HG02642 (cell line): ENCODE data around the gene MARK4.
"Not testable (repeated sequence)": the region's sequence is repeated elsewhere in the genome, so short reads cannot be mapped to it uniquely, and the experiment has no call there.

Experiments
- ATAC-seq: cut with Tn5 transposase; IDR thresholded peaks from one replicate; pipeline ENCODE4 v1.9.1; 2021; ENCODE audit warnings: mild to moderate bottlenecking; ENCODE audit not compliant: unreplicated experiment, poor library complexity

Gene MARK4

GRCh38 chr19:45331411-45331810, 80.3 kb downstream of the MARK4 start:
- no peak for ATAC-seq

DNA sequence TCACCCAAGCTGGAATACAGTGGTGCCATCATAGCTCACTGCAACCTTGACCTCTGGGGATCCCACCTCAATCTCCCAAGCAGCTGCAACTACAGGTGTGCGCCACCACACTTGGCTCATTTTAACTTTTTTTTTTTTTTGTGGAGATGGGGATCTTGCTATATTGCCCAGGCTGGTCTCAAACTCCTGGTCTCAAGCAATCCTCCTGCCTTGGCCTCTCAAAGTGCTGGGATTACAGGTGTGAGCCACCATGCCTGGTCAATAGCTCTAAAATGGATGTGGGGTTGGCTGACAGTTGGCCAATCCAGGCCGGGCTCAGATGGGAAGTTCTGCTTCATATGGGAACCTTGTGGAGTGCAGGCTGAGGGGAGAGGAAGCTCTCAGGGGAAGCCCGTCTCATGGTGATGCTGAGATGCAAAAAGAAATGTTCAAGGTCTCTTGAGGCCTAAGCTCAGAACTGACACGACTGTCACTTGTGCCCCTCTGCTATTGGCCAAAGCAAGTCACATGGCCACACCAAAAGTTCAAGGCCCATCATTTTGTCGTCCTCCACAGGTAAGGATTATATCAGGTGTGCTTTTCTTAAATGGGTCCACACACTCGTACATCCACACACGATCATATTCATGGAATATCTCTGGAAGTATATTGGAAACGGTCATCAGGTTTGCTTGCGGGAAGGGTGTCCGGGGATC, 82.7 kb downstream of the MARK4 start:
- no peak for ATAC-seq

- ATAC-seq: not testable (repeated sequence)
Observed at GRCh38 chr19:45334881-45335280, 83.8 kb downstream of the MARK4 start.

DNA sequence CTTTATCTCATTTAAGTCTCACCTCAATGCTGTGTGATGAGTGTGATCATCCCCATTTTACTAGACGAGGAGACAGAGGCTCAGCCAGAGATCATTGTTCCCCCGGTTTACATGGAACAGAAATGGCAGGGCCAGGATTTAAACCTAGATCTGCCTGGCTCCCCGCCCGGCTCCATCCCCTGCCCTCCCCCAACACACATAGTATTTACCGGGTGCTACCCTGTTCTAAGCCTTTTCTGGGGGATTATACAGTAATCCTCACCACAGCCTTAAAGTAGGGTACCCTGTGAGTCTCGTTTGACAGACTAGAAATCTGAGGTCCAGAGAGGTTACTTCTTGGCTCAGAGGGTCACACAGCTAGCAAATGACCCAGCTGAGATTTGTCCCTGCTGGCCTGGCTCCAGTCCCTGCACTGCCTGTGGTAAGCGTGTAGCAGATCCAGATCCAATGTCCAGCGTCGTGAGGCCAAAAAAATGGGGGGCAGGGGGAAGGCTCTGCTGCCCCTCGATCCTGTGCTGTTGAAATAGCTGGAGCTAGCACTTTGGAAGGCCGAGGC, 85.7 kb downstream of the MARK4 start:
- ATAC-seq: no peak

DNA sequence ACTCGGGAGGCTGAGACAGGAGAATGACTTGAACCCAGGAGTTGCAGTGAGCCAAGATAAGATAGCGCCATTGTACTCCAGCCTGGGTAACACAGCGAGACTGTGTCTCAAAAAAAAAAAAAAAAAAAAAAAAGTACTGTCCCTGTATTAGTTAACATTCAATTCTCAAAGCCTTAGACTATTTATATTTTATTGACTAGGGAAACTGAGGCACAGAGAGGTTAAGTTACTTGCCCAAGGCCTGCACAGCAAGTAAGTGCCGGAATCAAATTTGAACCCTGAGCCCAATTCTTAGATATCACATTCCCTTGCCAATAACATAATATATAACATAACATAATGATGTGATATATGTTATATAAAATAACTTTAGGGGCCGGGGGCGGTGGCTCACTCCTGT, 88.6 kb downstream of the MARK4 start:
- no peak for ATAC-seq

GRCh38 chr19:45340232-45340898, 89.3 kb downstream of the MARK4 start, which contains the start of gene KLC3:
Gene KLC3 (plus strand): TSS chr19:45340750. CDS start chr19:45345542, 4,792 bp downstream.
- no peak for ATAC-seq

DNA sequence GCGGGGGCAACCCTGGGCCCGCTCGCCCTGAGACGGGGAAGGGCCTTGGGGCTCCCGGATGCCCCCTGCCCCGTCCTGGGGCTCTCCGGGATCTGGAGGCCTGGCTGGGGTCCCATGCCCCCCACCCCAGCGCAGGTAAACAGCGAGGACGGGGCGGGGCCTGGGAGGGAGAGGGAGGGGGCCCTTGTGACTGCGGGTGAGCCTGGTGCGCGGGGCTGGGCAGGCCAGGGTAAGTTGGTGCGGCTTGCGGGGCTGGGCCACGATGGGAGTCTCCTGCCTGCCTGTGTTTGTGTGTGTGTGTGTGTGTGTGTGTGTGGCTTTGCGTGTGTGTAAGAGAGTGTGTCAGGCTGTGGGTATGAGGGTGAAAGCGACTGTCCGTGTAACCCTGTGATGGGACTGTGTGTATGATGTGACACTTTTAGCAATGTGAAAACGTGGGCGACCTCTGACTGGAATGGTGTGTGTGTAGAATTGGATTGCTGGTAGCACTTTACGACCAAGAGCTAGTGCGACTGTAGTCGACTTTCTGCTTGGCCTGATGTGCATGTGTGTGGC, 89.9 kb downstream of the MARK4 start:
- no peak for ATAC-seq

DNA sequence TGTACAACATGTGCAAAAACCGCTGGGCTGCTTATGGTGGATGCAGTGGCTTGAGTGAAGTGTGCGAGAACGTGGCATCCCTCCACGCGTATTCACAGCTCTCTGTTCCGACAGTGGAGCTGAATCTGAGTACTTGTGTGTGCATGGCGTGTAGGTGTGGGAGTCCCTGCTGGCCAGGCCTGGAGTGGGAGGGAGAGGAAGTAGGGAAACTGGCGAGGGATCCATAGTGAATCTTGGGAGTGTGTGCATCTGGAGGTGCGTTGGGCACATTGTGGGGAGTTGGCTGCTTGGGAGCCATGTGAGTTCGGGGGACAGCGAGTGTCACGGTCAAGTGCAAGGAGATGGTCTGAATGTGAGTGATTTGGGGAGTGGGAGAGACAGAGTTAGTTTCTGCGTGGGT, 91.8 kb downstream of the MARK4 start:
- no peak for ATAC-seq

GRCh38 chr19:45344621-45345505, 93.8 kb downstream of the MARK4 start:
- ATAC-seq: no peak

GRCh38 chr19:45345506-45345860, 94.4 kb downstream of the MARK4 start:
- ATAC-seq: no peak

- no peak for ATAC-seq
Observed at GRCh38 chr19:45346449-45346848, 95.4 kb downstream of the MARK4 start.

GRCh38 chr19:45347570-45348366, 96.7 kb downstream of the MARK4 start:
- no peak for ATAC-seq

GRCh38 chr19:45348367-45349125, 97.5 kb downstream of the MARK4 start:
- no peak for ATAC-seq

DNA sequence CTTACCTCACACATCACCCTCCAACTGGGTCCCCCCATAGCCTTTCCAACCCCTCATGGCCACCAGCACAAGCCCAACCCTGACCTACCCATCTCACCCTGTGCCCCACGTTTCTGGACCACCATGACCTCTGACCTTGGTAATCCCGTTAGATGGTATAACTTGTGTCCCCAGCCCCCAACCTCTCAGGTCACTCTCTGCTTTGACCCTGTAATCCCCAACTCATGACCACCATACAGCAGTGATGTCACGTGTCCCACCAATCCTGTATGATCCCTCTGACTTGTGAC, 98.0 kb downstream of the MARK4 start:
- ATAC-seq: no peak

DNA sequence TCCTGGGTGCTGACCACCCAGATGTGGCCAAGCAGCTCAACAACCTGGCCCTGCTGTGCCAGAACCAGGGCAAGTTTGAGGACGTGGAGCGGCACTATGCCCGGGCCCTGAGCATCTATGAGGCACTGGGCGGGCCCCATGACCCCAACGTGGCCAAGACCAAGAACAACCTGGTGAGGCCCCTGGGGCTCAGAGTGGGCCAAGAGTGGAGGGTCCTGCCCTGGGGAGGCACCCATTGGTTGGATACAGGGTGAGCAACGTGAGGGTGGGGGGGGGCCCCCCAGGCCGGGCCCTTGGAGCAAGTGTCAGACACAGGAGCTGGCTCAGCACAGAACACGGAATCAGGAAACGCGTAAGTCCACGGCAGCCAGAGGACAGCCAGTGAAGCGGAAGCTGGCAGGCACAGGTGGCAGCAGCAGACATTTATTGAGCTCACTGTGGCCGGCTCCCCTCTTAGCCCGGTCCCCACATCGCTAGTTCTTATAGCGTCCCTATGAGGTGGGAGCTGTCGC, 98.4 kb downstream of the MARK4 start:
- ATAC-seq: no peak

- no peak for ATAC-seq
Observed at GRCh38 chr19:45350477-45351058, 99.5 kb downstream of the MARK4 start.

DNA sequence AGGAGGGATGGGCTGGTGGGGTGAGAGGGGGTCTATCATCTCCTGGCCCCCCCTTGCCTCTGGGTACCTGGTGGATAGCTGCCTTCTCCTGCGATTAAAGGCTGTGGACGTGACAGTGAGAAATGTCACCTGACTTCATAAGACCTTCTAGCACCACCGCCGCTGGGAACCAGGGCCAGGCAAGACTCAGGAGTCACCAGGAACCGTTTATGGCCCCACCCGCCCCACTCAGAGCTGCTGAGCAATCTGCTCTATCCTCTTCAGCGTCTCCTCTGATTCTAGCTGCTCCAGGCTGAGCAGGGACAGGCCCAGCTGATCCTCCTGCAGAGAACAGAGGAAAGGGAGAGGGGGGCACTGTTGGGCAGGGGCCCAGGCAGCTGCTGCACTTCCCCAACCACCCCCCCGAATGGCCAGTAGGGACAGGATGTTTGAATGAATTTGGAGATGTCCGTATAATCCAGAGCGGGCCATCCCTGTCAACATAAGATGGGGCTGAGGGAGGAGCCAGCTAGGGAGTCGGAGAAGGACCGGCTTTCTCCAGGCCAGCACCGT, 100.4 kb downstream of the MARK4 start:
- ATAC-seq: no peak

GRCh38 chr19:45352062-45352461, 101.0 kb downstream of the MARK4 start:
- ATAC-seq: no peak
